OCI-LY1 (cell line): ENCODE data around the gene PSD4.

ENCODE experiments used
- H2AFZ ChIP-seq: fragments of 200-600 bp; sonication (generic), shearing (Covaris generic); 2 replicates; pipeline ENCODE4 v1.6.0; 2014; ENCODE audit warnings: antibody characterized with exemption, mild to moderate bottlenecking, low read length
- H3F3A ChIP-seq: fragments of 200-600 bp; sonication (generic), shearing (Covaris generic); 2 replicates; pipeline ENCODE4 v1.6.0; 2014; ENCODE audit warnings: mild to moderate bottlenecking, antibody characterized with exemption, low read length, moderate library complexity; ENCODE audit not compliant: insufficient read depth
- H3K27ac ChIP-seq: fragments of 200-600 bp; sonication (generic); 2 replicates; pipeline ENCODE4 v1.5.1; 2014; ENCODE audit warnings: low read length, mixed run types, mild to moderate bottlenecking, low read depth; ENCODE audit not compliant: poor library complexity, severe bottlenecking
- H3K27me3 ChIP-seq: fragments of 200-600 bp; sonication (generic); 2 replicates; pipeline ENCODE4 v1.6.0; 2014; ENCODE audit warnings: antibody characterized with exemption, mild to moderate bottlenecking, low read length, moderate library complexity; ENCODE audit not compliant: insufficient read depth
- H3K36me3 ChIP-seq: fragments of 200-600 bp; sonication (generic); 2 replicates; pipeline ENCODE4 v1.6.1; 2014; ENCODE audit warnings: mild to moderate bottlenecking, antibody characterized with exemption, low read length, moderate library complexity, mixed read lengths; ENCODE audit not compliant: insufficient read depth
- H3K4me1 ChIP-seq: fragments of 200-600 bp; sonication (generic); 2 replicates; pipeline ENCODE4 v1.5.1; 2014; ENCODE audit warnings: mild to moderate bottlenecking, low read length, moderate library complexity; ENCODE audit not compliant: insufficient read depth, severe bottlenecking
- H3K4me2 ChIP-seq: fragments of 200-600 bp; sonication (generic), shearing (Covaris generic); 2 replicates; pipeline ENCODE4 v1.6.1; 2014; ENCODE audit warnings: low read length
- H3K4me3 ChIP-seq: fragments of 200-600 bp; sonication (generic); 2 replicates; pipeline ENCODE4 v1.5.1; 2014; ENCODE audit warnings: low read length, low read depth, mild to moderate bottlenecking, mixed read lengths; ENCODE audit not compliant: poor library complexity, severe bottlenecking
- H3K79me2 ChIP-seq: fragments of 200-600 bp; shearing (Covaris generic); 2 replicates; pipeline ENCODE4 v1.6.1; 2016; ENCODE audit warnings: mixed run types, low read length, mixed read lengths; ENCODE audit not compliant: insufficient read depth
- H3K9ac ChIP-seq: fragments of 200-600 bp; sonication (generic), shearing (Covaris generic); 2 replicates; pipeline ENCODE4 v1.6.1; 2014; ENCODE audit warnings: mild to moderate bottlenecking, low read length, mixed read lengths
- H3K9me2 ChIP-seq: fragments of 200-600 bp; sonication (generic), shearing (Covaris generic); 2 replicates; pipeline ENCODE4 v1.6.1; 2014; ENCODE audit warnings: low read depth, mild to moderate bottlenecking, low read length, mixed read lengths
- H3K9me3 ChIP-seq: fragments of 200-600 bp; shearing (Covaris generic); 2 replicates; pipeline ENCODE4 v1.6.1; 2014; ENCODE audit warnings: low read length, mixed read lengths
- H4K20me1 ChIP-seq: fragments of 200-600 bp; sonication (generic), shearing (Covaris generic); 2 replicates; pipeline ENCODE4 v1.6.0; 2016; ENCODE audit warnings: mild to moderate bottlenecking, low read length; ENCODE audit not compliant: insufficient read depth
- CTCF ChIP-seq: fragments of 200-600 bp; sonication (generic), shearing (Covaris generic); IDR thresholded peaks from 2 replicates; pipeline ENCODE4 v1.5.1; 2017; ENCODE audit warnings: mild to moderate bottlenecking, antibody characterized with exemption, low read length, moderate library complexity, mixed read lengths
- EZH2 ChIP-seq: fragments of 200-600 bp; sonication (generic), shearing (Covaris generic); IDR thresholded peaks from 2 replicates; pipeline ENCODE4 v1.8.0; 2017; ENCODE audit warnings: borderline replicate concordance, mixed run types, mild to moderate bottlenecking, antibody characterized with exemption, low read length, moderate library complexity, mixed read lengths

The PSD4 gene

DNA sequence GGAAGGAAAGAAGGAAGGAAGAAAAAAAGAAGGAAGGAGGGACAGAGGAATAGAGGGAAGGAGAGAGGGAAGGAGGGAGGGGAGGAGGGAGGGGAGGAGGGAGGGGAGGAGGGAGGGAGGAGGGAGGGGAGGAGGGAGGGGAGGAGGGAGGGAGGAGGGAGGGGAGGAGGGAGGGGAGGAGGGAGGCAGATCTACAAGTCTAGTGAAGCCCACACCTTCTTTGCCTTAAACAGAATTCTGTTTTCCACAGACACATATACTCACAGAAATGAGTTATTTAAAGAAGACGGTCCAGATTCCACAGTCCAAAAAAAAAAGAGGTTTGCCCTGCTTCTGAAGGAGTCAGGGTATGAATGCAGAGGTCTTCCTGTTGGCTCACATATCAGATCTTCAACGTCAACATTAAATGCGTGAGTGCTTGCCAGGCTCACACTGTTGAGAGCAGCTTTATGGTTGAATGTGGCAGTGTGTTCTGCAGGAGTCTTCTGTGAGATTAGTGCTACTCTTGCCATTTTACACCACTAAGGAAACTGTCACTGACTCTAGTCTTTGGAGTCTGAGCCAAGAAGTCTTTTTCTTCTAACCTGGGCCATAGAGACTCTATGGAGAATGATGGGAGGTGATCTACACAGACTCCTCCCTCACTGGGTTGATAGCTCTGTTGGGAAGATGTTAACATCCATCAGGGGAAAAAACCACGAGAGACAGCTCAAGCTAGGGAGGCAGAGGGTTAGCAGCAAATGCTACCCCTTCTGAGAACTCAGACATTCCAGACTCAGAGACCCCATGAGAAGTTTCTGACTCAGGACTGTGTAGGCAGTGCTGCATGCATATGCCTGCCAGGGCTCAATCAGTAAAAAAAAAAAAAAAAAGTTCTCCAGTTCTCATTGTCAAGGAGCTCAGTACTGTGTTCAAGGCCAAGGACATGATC, 81.6 kb downstream of the PSD4 start:
- Histone ChIP-seq H3F3A (no peaks in the 10 kb centered on the region), H3K27ac (no peak overlapping the region), H4K20me1 (no peaks in the 10 kb centered on the region), H3K4me3 (no peak overlapping the region), H3K4me1 (no peaks in the 10 kb centered on the region), H3K36me3 (no peaks in the 10 kb centered on the region), H3K9ac (no peak overlapping the region), H3K4me2 (no peak overlapping the region), H3K79me2 (no peaks in the 10 kb centered on the region), H3K27me3 (no peaks in the 10 kb centered on the region), H3K9me3 (no peaks in the 10 kb centered on the region), H2AFZ (no peak overlapping the region), H3K9me2 (no peaks in the 10 kb centered on the region)
- no peak for TF ChIP-seq EZH2
- TF ChIP-seq CTCF = no peak

DNA sequence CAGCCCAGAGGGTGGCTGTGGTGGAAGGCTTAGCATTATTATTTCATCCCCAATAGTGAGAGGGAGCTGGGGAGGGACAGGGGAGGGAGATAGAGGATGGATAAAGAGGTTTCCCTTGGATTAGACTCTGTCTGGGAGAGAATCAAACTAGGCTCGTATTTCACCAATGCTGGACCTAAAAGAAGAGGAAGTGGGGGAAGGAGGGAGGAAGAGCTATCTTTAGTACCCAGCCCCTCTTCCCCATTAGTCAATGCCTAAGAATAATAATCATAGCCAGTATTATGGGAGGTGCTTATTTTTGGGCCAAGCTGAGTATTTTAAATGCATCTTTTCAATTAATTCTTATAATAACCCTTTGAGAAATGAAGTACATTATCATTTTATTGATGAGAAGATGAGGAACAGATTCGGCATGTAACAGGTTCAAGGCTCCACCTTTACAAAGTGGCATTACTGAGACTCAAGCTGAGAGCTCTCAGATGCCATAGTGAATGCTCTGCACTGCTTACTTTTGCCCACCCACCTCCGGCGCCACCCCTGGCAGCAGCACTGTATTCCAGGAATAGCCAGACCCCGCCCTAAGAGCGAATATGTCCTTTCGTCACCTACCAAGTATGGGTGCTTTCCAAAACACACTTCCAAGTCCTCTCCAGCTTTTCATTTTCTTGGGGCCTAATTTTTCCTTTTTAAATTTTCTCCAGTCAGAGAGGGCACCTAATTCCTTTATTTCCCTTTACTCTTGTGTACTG, 83.9 kb downstream of the PSD4 start:
- Histone ChIP-seq H3K9me3 (no peaks in the 10 kb centered on the region), H3K9me2 (no peaks in the 10 kb centered on the region), H3K27me3 (no peaks in the 10 kb centered on the region), H3K4me1 (no peaks in the 10 kb centered on the region), H3K27ac (no peak overlapping the region), H3K4me2 (no peak overlapping the region), H3K79me2 (no peaks in the 10 kb centered on the region), H3F3A (no peaks in the 10 kb centered on the region), H3K36me3 (no peaks in the 10 kb centered on the region), H3K9ac (no peak overlapping the region), H3K4me3 (no peak overlapping the region), H4K20me1 (no peaks in the 10 kb centered on the region), H2AFZ (no peak overlapping the region)
- TF ChIP-seq EZH2 = no peak
- TF ChIP-seq CTCF = no peak

DNA sequence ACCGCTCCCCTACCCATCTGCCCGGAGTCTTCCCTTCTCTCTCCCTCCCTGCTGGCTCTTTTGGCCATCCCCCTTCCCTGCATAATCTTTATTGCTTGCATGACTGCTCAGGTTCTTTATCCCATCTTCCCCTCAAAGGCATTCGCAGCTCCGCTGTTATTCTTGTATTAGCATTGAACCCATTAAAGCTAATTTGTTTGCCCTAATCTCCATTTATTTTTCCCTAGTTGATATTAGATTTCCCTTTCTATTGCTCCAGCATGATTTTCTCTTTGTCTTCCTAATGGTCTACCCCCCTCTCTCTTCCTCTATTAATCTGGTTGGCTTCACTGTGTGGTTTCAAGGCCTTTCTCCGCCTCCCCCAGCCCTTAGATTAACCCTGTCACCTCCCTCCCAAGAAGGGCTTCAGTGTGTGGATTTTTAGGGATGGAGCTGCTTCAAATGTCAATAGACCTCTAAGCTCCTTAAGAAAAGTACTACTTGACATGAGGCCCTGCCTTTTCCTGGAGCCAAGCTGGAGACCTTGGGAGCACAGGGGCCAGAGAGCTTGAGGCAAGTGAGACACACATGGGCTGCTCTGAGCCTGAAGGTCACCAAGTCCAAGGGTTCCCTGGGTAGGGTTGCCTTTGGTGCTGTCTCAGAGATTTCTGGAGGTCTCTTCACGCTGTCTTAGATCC, 84.8 kb downstream of the PSD4 start:
- Histone ChIP-seq H4K20me1 (no peaks in the 10 kb centered on the region), H3K9ac (no peak overlapping the region), H3K4me2 (no peak overlapping the region), H2AFZ (no peak overlapping the region), H3K79me2 (no peaks in the 10 kb centered on the region), H3K4me1 (no peaks in the 10 kb centered on the region), H3K9me2 (no peaks in the 10 kb centered on the region), H3F3A (no peaks in the 10 kb centered on the region), H3K27me3 (no peaks in the 10 kb centered on the region), H3K4me3 (no peak overlapping the region), H3K9me3 (no peaks in the 10 kb centered on the region), H3K36me3 (no peaks in the 10 kb centered on the region), H3K27ac (no peak overlapping the region)
- TF ChIP-seq CTCF = no peak
